ENCODE results near the gene SERPINA4. TPM values are rescaled to one million over a fixed set of nuclear protein-coding genes. Genes with fewer than 3 reads are reported as not detected.

Gene SERPINA4
- total RNA-seq, 1 experiment from 2014 or later, result not detected

- DNase-seq, result no peak
- H3K27ac ChIP-seq (ENCODE audit: low read length), result no peak overlapping the region
- no peaks in the 10 kb centered on the region for H3K4me1 ChIP-seq (ENCODE audit: low read length)
- H3K4me2 ChIP-seq (ENCODE audit: low read depth, low read length, poor library complexity, severe bottlenecking), result no peak overlapping the region
- no peak overlapping the region for H3K4me3 ChIP-seq (ENCODE audit: low read length)
- H3K9me2 ChIP-seq (replicated peaks; ENCODE audit: insufficient read depth, low read length), result no peaks in the 10 kb centered on the region
- H3K27me3 ChIP-seq (ENCODE audit: low read length), result no peaks in the 10 kb centered on the region
- no peaks in the 10 kb centered on the region for H3K79me2 ChIP-seq (ENCODE audit: low read length)
- H3K36me3 ChIP-seq (ENCODE audit: insufficient read depth, low read length), result no peaks in the 10 kb centered on the region
- no peak overlapping the region for H3K9ac ChIP-seq (ENCODE audit: low read length)
- no peak overlapping the region for H2AFZ ChIP-seq (ENCODE audit: low read length)
- H4K20me1 ChIP-seq (ENCODE audit: insufficient read depth, low read depth, low read length), result no peaks in the 10 kb centered on the region
- H3K9me3 ChIP-seq (ENCODE audit: low read length), result no peaks in the 10 kb centered on the region
These were observed 3.9 kb upstream of the SERPINA4 start for GRCh38 chr14:94557327-94557726.

- Histone ChIP-seq H3K4me3 (ENCODE audit: low read length) (no peak overlapping the region), H2AFZ (ENCODE audit: low read length) (no peak overlapping the region), H3K27ac (ENCODE audit: low read length) (no peak overlapping the region), H3K4me1 (ENCODE audit: low read length) (no peaks in the 10 kb centered on the region), H3K9me2 (replicated peaks; ENCODE audit: insufficient read depth, low read length) (no peaks in the 10 kb centered on the region), H3K79me2 (ENCODE audit: low read length) (no peaks in the 10 kb centered on the region), H3K36me3 (ENCODE audit: insufficient read depth, low read length) (no peaks in the 10 kb centered on the region), H3K27me3 (ENCODE audit: low read length) (no peaks in the 10 kb centered on the region), H3K4me2 (ENCODE audit: low read depth, low read length, poor library complexity, severe bottlenecking) (no peak overlapping the region), H3K9me3 (ENCODE audit: low read length) (no peaks in the 10 kb centered on the region), H4K20me1 (ENCODE audit: insufficient read depth, low read depth, low read length) (no peaks in the 10 kb centered on the region), H3K9ac (ENCODE audit: low read length) (no peak overlapping the region)
- no peak for DNase-seq
These were observed 2.4 kb upstream of the SERPINA4 start for GRCh38 chr14:94558842-94559241.

- H3K4me3 ChIP-seq (ENCODE audit: low read length), result no peak overlapping the region
- no peak overlapping the region for H3K27ac ChIP-seq (ENCODE audit: low read length)
- DNase-seq, result no peak
- H3K79me2 ChIP-seq (ENCODE audit: low read length), result no peaks in the 10 kb centered on the region
- no peak overlapping the region for H3K4me2 ChIP-seq (ENCODE audit: low read depth, low read length, poor library complexity, severe bottlenecking)
- H4K20me1 ChIP-seq (ENCODE audit: insufficient read depth, low read depth, low read length), result no peaks in the 10 kb centered on the region
- H2AFZ ChIP-seq (ENCODE audit: low read length), result no peak overlapping the region
- no peaks in the 10 kb centered on the region for H3K4me1 ChIP-seq (ENCODE audit: low read length)
- no peak overlapping the region for H3K9ac ChIP-seq (ENCODE audit: low read length)
- no peaks in the 10 kb centered on the region for H3K36me3 ChIP-seq (ENCODE audit: insufficient read depth, low read length)
- no peaks in the 10 kb centered on the region for H3K9me2 ChIP-seq (replicated peaks; ENCODE audit: insufficient read depth, low read length)
- no peaks in the 10 kb centered on the region for H3K9me3 ChIP-seq (ENCODE audit: low read length)
- H3K27me3 ChIP-seq (ENCODE audit: low read length), result no peaks in the 10 kb centered on the region
These were observed 1.5 kb upstream of the SERPINA4 start for GRCh38 chr14:94559638-94560290.

- Histone ChIP-seq H2AFZ (ENCODE audit: low read length) (no peak overlapping the region), H3K27ac (ENCODE audit: low read length) (no peak overlapping the region), H3K79me2 (ENCODE audit: low read length) (no peaks in the 10 kb centered on the region), H3K9me2 (replicated peaks; ENCODE audit: insufficient read depth, low read length) (no peaks in the 10 kb centered on the region), H3K4me1 (ENCODE audit: low read length) (no peaks in the 10 kb centered on the region), H3K36me3 (ENCODE audit: insufficient read depth, low read length) (no peaks in the 10 kb centered on the region), H3K4me2 (ENCODE audit: low read depth, low read length, poor library complexity, severe bottlenecking) (no peak overlapping the region), H3K27me3 (ENCODE audit: low read length) (no peaks in the 10 kb centered on the region), H4K20me1 (ENCODE audit: insufficient read depth, low read depth, low read length) (no peaks in the 10 kb centered on the region), H3K9ac (ENCODE audit: low read length) (no peak overlapping the region), H3K4me3 (ENCODE audit: low read length) (no peak overlapping the region), H3K9me3 (ENCODE audit: low read length) (no peaks in the 10 kb centered on the region)
- DNase-seq, result no peak
These were observed 964 bp upstream of the SERPINA4 start for GRCh38 chr14:94560291-94560665.

GRCh38 chr14:94561656-94562010, 391 bp downstream of the SERPINA4 start:
- H3K27me3 ChIP-seq (ENCODE audit: low read length), result no peaks in the 10 kb centered on the region
- H2AFZ ChIP-seq (ENCODE audit: low read length), result no peak overlapping the region
- H3K27ac ChIP-seq (ENCODE audit: low read length), result no peak overlapping the region
- H4K20me1 ChIP-seq (ENCODE audit: insufficient read depth, low read depth, low read length), result no peaks in the 10 kb centered on the region
- DNase-seq, result no peak
- H3K4me2 ChIP-seq (ENCODE audit: low read depth, low read length, poor library complexity, severe bottlenecking), result no peak overlapping the region
- H3K9me2 ChIP-seq (replicated peaks; ENCODE audit: insufficient read depth, low read length), result no peaks in the 10 kb centered on the region
- H3K9me3 ChIP-seq (ENCODE audit: low read length), result no peaks in the 10 kb centered on the region
- no peaks in the 10 kb centered on the region for H3K4me1 ChIP-seq (ENCODE audit: low read length)
- no peaks in the 10 kb centered on the region for H3K36me3 ChIP-seq (ENCODE audit: insufficient read depth, low read length)
- H3K79me2 ChIP-seq (ENCODE audit: low read length), result no peaks in the 10 kb centered on the region
- no peak overlapping the region for H3K4me3 ChIP-seq (ENCODE audit: low read length)
- no peak overlapping the region for H3K9ac ChIP-seq (ENCODE audit: low read length)

- Histone ChIP-seq H3K9me3 (ENCODE audit: low read length) (no peaks in the 10 kb centered on the region), H3K36me3 (ENCODE audit: insufficient read depth, low read length) (no peaks in the 10 kb centered on the region), H3K9me2 (replicated peaks; ENCODE audit: insufficient read depth, low read length) (no peaks in the 10 kb centered on the region), H3K4me1 (ENCODE audit: low read length) (no peaks in the 10 kb centered on the region), H3K27ac (ENCODE audit: low read length) (no peak overlapping the region), H4K20me1 (ENCODE audit: insufficient read depth, low read depth, low read length) (no peaks in the 10 kb centered on the region), H3K4me2 (ENCODE audit: low read depth, low read length, poor library complexity, severe bottlenecking) (no peak overlapping the region), H3K4me3 (ENCODE audit: low read length) (no peak overlapping the region), H3K27me3 (ENCODE audit: low read length) (no peaks in the 10 kb centered on the region), H3K79me2 (ENCODE audit: low read length) (no peaks in the 10 kb centered on the region), H3K9ac (ENCODE audit: low read length) (no peak overlapping the region), H2AFZ (ENCODE audit: low read length) (no peak overlapping the region)
- no peak for DNase-seq
These were observed 780 bp downstream of the SERPINA4 start for GRCh38 chr14:94562022-94562421.

GRCh38 chr14:94562941-94563883, 2.0 kb downstream of the SERPINA4 start:
- Histone ChIP-seq H3K4me1 (ENCODE audit: low read length) (no peaks in the 10 kb centered on the region), H3K4me3 (ENCODE audit: low read length) (no peak overlapping the region), H3K9ac (ENCODE audit: low read length) (no peak overlapping the region), H4K20me1 (ENCODE audit: insufficient read depth, low read depth, low read length) (no peaks in the 10 kb centered on the region), H3K9me3 (ENCODE audit: low read length) (no peaks in the 10 kb centered on the region), H3K9me2 (replicated peaks; ENCODE audit: insufficient read depth, low read length) (no peaks in the 10 kb centered on the region), H2AFZ (ENCODE audit: low read length) (no peak overlapping the region), H3K36me3 (ENCODE audit: insufficient read depth, low read length) (no peaks in the 10 kb centered on the region), H3K4me2 (ENCODE audit: low read depth, low read length, poor library complexity, severe bottlenecking) (no peak overlapping the region), H3K79me2 (ENCODE audit: low read length) (no peaks in the 10 kb centered on the region), H3K27me3 (ENCODE audit: low read length) (no peaks in the 10 kb centered on the region), H3K27ac (ENCODE audit: low read length) (no peak overlapping the region)
- DNase-seq, result no peak

- Histone ChIP-seq H3K4me3 (ENCODE audit: low read length) (no peak overlapping the region), H3K4me1 (ENCODE audit: low read length) (no peaks in the 10 kb centered on the region), H3K27ac (ENCODE audit: low read length) (no peak overlapping the region), H3K9ac (ENCODE audit: low read length) (no peak overlapping the region), H4K20me1 (ENCODE audit: insufficient read depth, low read depth, low read length) (no peaks in the 10 kb centered on the region), H3K4me2 (ENCODE audit: low read depth, low read length, poor library complexity, severe bottlenecking) (no peak overlapping the region), H2AFZ (ENCODE audit: low read length) (no peak overlapping the region), H3K9me2 (replicated peaks; ENCODE audit: insufficient read depth, low read length) (no peaks in the 10 kb centered on the region), H3K27me3 (ENCODE audit: low read length) (no peaks in the 10 kb centered on the region; the same call in 1 of the 2 replicates), H3K9me3 (ENCODE audit: low read length) (no peaks in the 10 kb centered on the region), H3K79me2 (ENCODE audit: low read length) (no peaks in the 10 kb centered on the region), H3K36me3 (ENCODE audit: insufficient read depth, low read length) (no peaks in the 10 kb centered on the region)
- no peak for DNase-seq
These were observed 3.1 kb downstream of the SERPINA4 start for GRCh38 chr14:94564381-94564780.

Data from Karpas-422 (cell line).